IMR-90 (cell line): ENCODE measurements around the gene DAPK3. TPM values are rescaled to one million over a fixed set of nuclear protein-coding genes. Genes with fewer than 3 reads are reported as not detected.
A peak's percentile ranks its signal among the peaks of the same experiment; 100 is the strongest.

ENCODE experiments used
- ATAC-seq: fragments of 200-7000 bp; cut with Tn5 transposase; 2 replicates; pipeline ENCODE4 v1.9.1; 2020; ENCODE audit warnings: low read depth, mild to moderate bottlenecking, moderate library complexity
- BruUV-seq: library from RNA; stranded (reverse); fragments of 400-500 nt; replicated peaks from 2 replicates; lab custom pipeline; 2021; lab: Mats Ljungman, UMichigan
- CTCF ChIA-PET: fragments of 300-600 bp; formaldehyde crosslinking; extraction: SDS; loops from one replicate; lab custom pipeline; 2021; ENCODE audit warnings: antibody characterized with exemption; lab: Yijun Ruan, JAX
- POLR2A ChIA-PET: fragments of 300-600 bp; sonication (Branson Sonifier 250); formaldehyde crosslinking; loops from one replicate; lab custom pipeline; 2022; ENCODE audit warnings: antibody characterized with exemption; ENCODE audit not compliant: unreplicated experiment; lab: Charles Lee
- DNase-seq: peaks from one replicate; pipeline ENCODE4 v3.0.0; 2013
- H2AFZ ChIP-seq: replicated peaks from 2 replicates; pipeline ENCODE3; 2013; ENCODE audit warnings: low read length, mild to moderate bottlenecking; ENCODE audit not compliant: poor library complexity
- H2AK5ac ChIP-seq: 2 replicates; pipeline ENCODE4 v1.6.1; 2013; ENCODE audit warnings: low read depth, low read length, inconsistent platforms
- H2AK9ac ChIP-seq: replicated peaks from 2 replicates; pipeline ENCODE3; 2013; ENCODE audit warnings: mild to moderate bottlenecking, low read depth, low read length, moderate library complexity; ENCODE audit not compliant: poor library complexity
- H2BK120ac ChIP-seq: 2 replicates; pipeline ENCODE4 v1.6.1; 2013; ENCODE audit warnings: low read depth, low read length, inconsistent platforms
- H2BK15ac ChIP-seq: 3 replicates; pipeline ENCODE4 v1.6.1; 2013; ENCODE audit warnings: low read depth, low read length, inconsistent platforms
- H2BK20ac ChIP-seq: 2 replicates; pipeline ENCODE4 v1.6.1; 2013; ENCODE audit warnings: low read depth, mild to moderate bottlenecking, inconsistent platforms, low read length, moderate library complexity
- H2BK5ac ChIP-seq: 2 replicates; pipeline ENCODE4 v1.6.1; 2013; ENCODE audit warnings: mild to moderate bottlenecking, low read depth, low read length, inconsistent platforms; ENCODE audit not compliant: poor library complexity, severe bottlenecking
- H3K14ac ChIP-seq: replicated peaks from 2 replicates; pipeline ENCODE4 v1.6.1; 2013; ENCODE audit warnings: low read depth, low read length, inconsistent platforms
- H3K18ac ChIP-seq: 2 replicates; pipeline ENCODE4 v1.6.1; 2013; ENCODE audit warnings: low read depth, low read length, control low read depth
- H3K23ac ChIP-seq: 2 replicates; pipeline ENCODE4 v1.6.1; 2013; ENCODE audit warnings: low read depth, low read length, inconsistent platforms
- H3K27ac ChIP-seq: 2 replicates; pipeline ENCODE4 v1.5.1; 2013; ENCODE audit warnings: mild to moderate bottlenecking, control low read depth, low read length; ENCODE audit not compliant: insufficient read depth
- H3K27me3 ChIP-seq: 2 replicates; pipeline ENCODE4 v1.6.1; 2013; ENCODE audit warnings: low read length; ENCODE audit not compliant: control insufficient read depth, insufficient read depth
- H3K36me3 ChIP-seq: 2 replicates; pipeline ENCODE4 v1.6.1; 2013; ENCODE audit warnings: low read length, mixed read lengths; ENCODE audit not compliant: control insufficient read depth, insufficient read depth
- H3K4ac ChIP-seq: 2 replicates; pipeline ENCODE4 v1.6.1; 2013; ENCODE audit warnings: low read depth, low read length, inconsistent platforms
- H3K4me1 ChIP-seq: 2 replicates; pipeline ENCODE4 v1.6.1; 2013; ENCODE audit warnings: low read length, mixed read lengths; ENCODE audit not compliant: control insufficient read depth, insufficient read depth
- H3K4me2 ChIP-seq: 2 replicates; pipeline ENCODE4 v1.6.1; 2013; ENCODE audit warnings: low read depth, mild to moderate bottlenecking, control low read depth, low read length, moderate library complexity
- H3K4me3 ChIP-seq: 2 replicates; pipeline ENCODE4 v1.5.1; 2013; ENCODE audit warnings: low read depth, mild to moderate bottlenecking, control low read depth, low read length, moderate library complexity; ENCODE audit not compliant: insufficient read depth
- H3K56ac ChIP-seq: 2 replicates; pipeline ENCODE4 v1.6.1; 2013; ENCODE audit warnings: low read length, inconsistent platforms; ENCODE audit not compliant: insufficient read depth; ENCODE audit errors: extremely low read depth
- H3K79me1 ChIP-seq, 2 experiments: 2 replicates each; pipeline ENCODE4 v1.6.1; 2013; ENCODE audit warnings: low read length in 2 of 2, inconsistent platforms in 1 of 2, low read depth in 1 of 2
- H3K9ac ChIP-seq: 2 replicates; pipeline ENCODE4 v1.6.1; 2013; ENCODE audit warnings: low read depth, low read length, control low read depth
- H3K9me1 ChIP-seq: 2 replicates; pipeline ENCODE4 v1.6.1; 2013; ENCODE audit warnings: low read length, inconsistent platforms; ENCODE audit not compliant: insufficient read depth
- H3K9me3 ChIP-seq: 2 replicates; pipeline ENCODE4 v1.6.1; 2013; ENCODE audit warnings: low read length; ENCODE audit not compliant: control insufficient read depth, insufficient read depth
- H4K20me1 ChIP-seq: 2 replicates; pipeline ENCODE4 v1.6.1; 2013; ENCODE audit warnings: low read length, inconsistent platforms; ENCODE audit not compliant: insufficient read depth
- H4K5ac ChIP-seq: 2 replicates; pipeline ENCODE4 v1.6.1; 2013; ENCODE audit warnings: mild to moderate bottlenecking, low read depth, low read length, control low read depth
- H4K8ac ChIP-seq, 2 experiments: 2 replicates each; pipeline ENCODE4 v1.6.1; 2013; ENCODE audit warnings: low read depth in 2 of 2, low read length in 2 of 2, control low read depth in 1 of 2, inconsistent platforms in 1 of 2
- H4K91ac ChIP-seq: 2 replicates; pipeline ENCODE4 v1.6.1; 2013; ENCODE audit warnings: low read depth, low read length, inconsistent platforms; ENCODE audit not compliant: insufficient read depth
- BHLHE40 ChIP-seq: fragments of 150-350 bp; IDR thresholded peaks from 2 replicates; pipeline ENCODE4 v1.6.1; 2016; ENCODE audit warnings: mild to moderate bottlenecking, low read depth, low read length
- CEBPB ChIP-seq: IDR thresholded peaks from 2 replicates; pipeline ENCODE4 v1.6.1; 2012; ENCODE audit warnings: low read depth, low read length, improper control_type of control experiment
- CHD1 ChIP-seq: IDR thresholded peaks from 2 replicates; pipeline ENCODE4 v1.6.1; 2012; ENCODE audit warnings: low read depth, low read length, improper control_type of control experiment
- FOS ChIP-seq: fragments of 150-350 bp; IDR thresholded peaks from 2 replicates; pipeline ENCODE4 v1.6.1; 2016; ENCODE audit warnings: low read depth, low read length
- MAFK ChIP-seq: IDR thresholded peaks from 2 replicates; pipeline ENCODE4 v1.6.1; 2012; ENCODE audit warnings: low read depth, low read length, improper control_type of control experiment
- MAZ ChIP-seq: IDR thresholded peaks from 2 replicates; pipeline ENCODE4 v1.6.1; 2012; ENCODE audit warnings: low read depth, mild to moderate bottlenecking, low read length, improper control_type of control experiment, moderate library complexity, borderline replicate concordance
- MXI1 ChIP-seq: IDR thresholded peaks from 2 replicates; pipeline ENCODE4 v1.6.1; 2012; ENCODE audit warnings: low read depth, mild to moderate bottlenecking, low read length, moderate library complexity, borderline replicate concordance
- NFE2L2 ChIP-seq: fragments of 150-350 bp; IDR thresholded peaks from 2 replicates; pipeline ENCODE4 v1.6.1; 2016; ENCODE audit warnings: low read depth, mild to moderate bottlenecking, low read length
- RAD21 ChIP-seq: IDR thresholded peaks from 2 replicates; pipeline ENCODE4 v1.6.1; 2012; ENCODE audit warnings: low read length, improper control_type of control experiment
- RFX5 ChIP-seq: IDR thresholded peaks from 2 replicates; pipeline ENCODE4 v1.8.0; 2012; ENCODE audit warnings: low read depth, mild to moderate bottlenecking, low read length, moderate library complexity
- SMC3 ChIP-seq: fragments of 150-350 bp; IDR thresholded peaks from 2 replicates; pipeline ENCODE4 v1.6.1; 2016; ENCODE audit warnings: low read depth, mild to moderate bottlenecking, antibody characterized with exemption, low read length, moderate library complexity
- USF2 ChIP-seq: fragments of 150-350 bp; IDR thresholded peaks from 2 replicates; pipeline ENCODE4 v1.6.1; 2017; ENCODE audit warnings: mild to moderate bottlenecking, antibody characterized with exemption, low read length, low read depth
- WGBS, 2 experiments: methylation state at CpG; one replicate each; pipeline versions ENCODE4 v1.1.5 to v1.1.7; 2013; ENCODE audit warnings: missing lambda C conversion rate in 2 of 2; ENCODE audit not compliant: insufficient read length in 1 of 2; ENCODE audit errors: extremely low coverage in 2 of 2; 5-methylcytosine and 5-hydroxymethylcytosine counted together
- dilution Hi-C: fragments of 300-500 bp; cut with HindIII; formaldehyde crosslinking; loops from one replicate; pipeline ENCODE4 v1.14.3; 2018; ENCODE audit warnings: low sequenced_read_pairs; ENCODE audit not compliant: unreplicated experiment
- in situ Hi-C: fragments of 300-500 bp; cut with MboI; formaldehyde crosslinking; loops from 3 replicates; pipeline ENCODE4 v1.14.3; 2019; ENCODE audit warnings: low sequenced_read_pairs, inconsistent platforms, mixed read lengths
- intact Hi-C: fragments of 100-400 bp; cut with micrococcal nuclease; formaldehyde crosslinking; loops from 2 replicates; pipeline ENCODE4 v1.10.0; 2022
- polyA plus RNA-seq, 3 experiments: library from polyadenylated mRNA; depleted of rRNA; stranded (reverse); fragments of >200 nt; gene quantifications; 2 replicates each; pipeline ENCODE4 v1.2.3, GENCODE V29; 2012; ENCODE audit warnings: low replicate concordance in 1 of 3
- total RNA-seq: library from RNA; depleted of rRNA; stranded (reverse); fragments of >200 nt; gene quantifications from 2 replicates; pipeline ENCODE4 v1.2.3, GENCODE V29; 2012
- TF ChIP-seq, protein P1 (sequence below): fragments of 150-350 bp; IDR thresholded peaks from 2 replicates; pipeline ENCODE4 v1.6.1; 2016; ENCODE audit warnings: low read depth, mild to moderate bottlenecking, low read length, moderate library complexity, borderline replicate concordance

The DAPK3 gene
- total and polyA plus RNA-seq, 2 of the 4 experiments (the other 2 are of a cell fraction) = 145 to 188 TPM

DNA sequence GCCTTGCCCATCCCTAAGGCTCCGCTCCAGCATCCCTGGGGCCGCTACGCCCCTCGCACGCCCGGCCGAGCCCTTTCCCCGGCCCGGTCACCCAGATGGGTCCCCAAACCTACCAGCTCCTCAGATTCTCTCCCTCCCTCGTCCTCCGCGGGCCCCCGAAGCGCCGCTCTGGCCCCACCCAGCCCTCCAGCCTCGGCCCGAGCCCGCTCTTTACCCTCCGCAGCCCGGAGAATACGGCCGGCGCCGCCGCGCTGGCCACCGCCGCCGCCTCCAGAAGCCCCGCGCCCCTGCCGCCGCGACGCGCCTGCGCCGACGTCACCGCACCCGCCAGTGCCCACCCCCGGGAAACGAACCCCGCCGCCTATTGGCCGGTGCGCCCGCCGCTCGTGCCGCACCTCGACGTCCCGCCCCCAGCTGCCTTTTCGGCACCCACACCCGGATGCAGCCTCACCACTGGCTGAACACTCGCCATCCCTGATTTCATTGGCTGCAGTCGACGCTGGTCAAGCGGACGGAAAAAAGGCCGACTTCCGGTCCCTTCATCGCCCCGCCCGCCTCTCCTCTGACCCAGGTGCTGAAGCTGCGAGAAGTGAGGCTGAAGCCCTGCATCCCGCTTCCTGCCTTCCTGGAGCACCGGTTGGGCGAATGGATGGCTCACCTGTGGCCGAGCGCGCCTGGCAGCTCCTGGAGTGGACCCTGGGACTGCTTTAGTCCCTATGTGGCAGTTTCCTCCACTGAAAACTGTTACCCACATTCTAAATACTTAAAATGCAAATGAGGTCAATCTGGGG is at the start of gene DAPK3 (continued):
- TF ChIP-seq USF2 (peak; percentile 61; the same call in 1 of the 2 replicates), RFX5 (no peak), MAZ (peak; percentile 83; the same call in 1 of the 2 replicates), MAFK (no peak)

DNA sequence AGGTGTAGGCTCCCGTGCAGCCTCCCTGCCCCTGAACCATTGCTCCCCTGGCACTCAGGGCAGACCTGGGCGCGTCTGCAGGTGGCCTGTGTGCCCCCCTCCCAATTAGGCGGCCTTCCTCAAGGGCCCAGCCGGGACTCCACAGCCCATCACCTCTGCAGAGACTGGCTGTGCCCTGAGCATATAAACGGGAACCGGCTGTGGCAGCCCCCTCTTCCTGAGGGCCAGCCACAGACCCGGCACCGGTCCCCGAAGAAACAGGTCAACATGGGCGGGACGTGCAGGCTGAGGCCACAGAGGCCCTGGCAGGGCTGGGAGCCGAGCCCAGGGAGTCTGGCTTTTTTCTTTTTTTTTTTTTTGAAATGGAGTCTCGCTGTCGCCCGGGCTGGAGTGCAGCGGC is 48.7 kb upstream of the DAPK3 start:
- Histone ChIP-seq H2BK120ac (no peak overlapping the region), H3K36me3 (peaks cover 41% of the 10 kb centered on the region), H3K18ac (no peak overlapping the region), H3K4me1 (no peaks in the 10 kb centered on the region), H4K20me1 (peaks cover 58% of the 10 kb centered on the region), H2BK5ac (no peak overlapping the region), H2AK9ac (no peak overlapping the region), H2AFZ (no peak overlapping the region), H4K8ac (no peak overlapping the region), H3K79me1 (peaks cover 10 to 81% of the 10 kb centered on the region in 2 experiments), H3K27me3 (no peaks in the 10 kb centered on the region), H3K56ac (no peak overlapping the region), H3K23ac (no peak overlapping the region), H3K4me2 (no peak overlapping the region), H3K27ac (no peak overlapping the region), H2BK20ac (no peak overlapping the region), H3K9ac (no peak overlapping the region), H2AK5ac (no peak overlapping the region), H3K4me3 (no peak overlapping the region), H3K4ac (no peak overlapping the region), H3K9me3 (no peaks in the 10 kb centered on the region; the same call in 1 of the 2 replicates), H2BK15ac (no peak overlapping the region), H3K9me1 (no peaks in the 10 kb centered on the region), H3K14ac (no peak overlapping the region), H4K91ac (no peak overlapping the region), H4K5ac (no peak overlapping the region)
- BruUV-seq = no TSS peak
- in situ Hi-C loops (no loop called here), dilution Hi-C loops (no loop called here), intact Hi-C loops (no loop called here)
- WGBS, 2 experiments = 77% methylated on average over 4 of the region's 17 CpGs; no CpG with 5 or more reads in 1 of the 2 experiments
- CTCF ChIA-PET = no interaction called here
- POLR2A ChIA-PET = no interaction called here
- ATAC-seq = no peak
- DNase-seq = no peak
- TF ChIP-seq RFX5 (no peak), NFE2L2 (no peak), BHLHE40 (no peak), FOS (no peak), RAD21 (no peak), USF2 (no peak), SMC3 (no peak), MAFK (no peak), MAZ (no peak), MXI1 (no peak), CEBPB (no peak), CHD1 (no peak)
- TF ChIP-seq, protein P1, sequence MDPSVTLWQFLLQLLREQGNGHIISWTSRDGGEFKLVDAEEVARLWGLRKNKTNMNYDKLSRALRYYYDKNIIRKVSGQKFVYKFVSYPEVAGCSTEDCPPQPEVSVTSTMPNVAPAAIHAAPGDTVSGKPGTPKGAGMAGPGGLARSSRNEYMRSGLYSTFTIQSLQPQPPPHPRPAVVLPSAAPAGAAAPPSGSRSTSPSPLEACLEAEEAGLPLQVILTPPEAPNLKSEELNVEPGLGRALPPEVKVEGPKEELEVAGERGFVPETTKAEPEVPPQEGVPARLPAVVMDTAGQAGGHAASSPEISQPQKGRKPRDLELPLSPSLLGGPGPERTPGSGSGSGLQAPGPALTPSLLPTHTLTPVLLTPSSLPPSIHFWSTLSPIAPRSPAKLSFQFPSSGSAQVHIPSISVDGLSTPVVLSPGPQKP = no peak
